Inflammatory macrophage treated with lipopolysaccharide for 4 hours (primary cell): ENCODE data around the gene KSR1.
A peak's percentile ranks its signal among the peaks of the same experiment; 100 is the strongest.

Source experiments
- DNase-seq: peaks from one replicate; pipeline ENCODE4 v3.0.0-alpha.2; 2020

KSR1 gene

GRCh38 chr17:27597783-27598320, 141.6 kb downstream of the KSR1 start:
- no peak for DNase-seq

GRCh38 chr17:27598337-27599050, 142.2 kb downstream of the KSR1 start:
- no peak for DNase-seq

DNA sequence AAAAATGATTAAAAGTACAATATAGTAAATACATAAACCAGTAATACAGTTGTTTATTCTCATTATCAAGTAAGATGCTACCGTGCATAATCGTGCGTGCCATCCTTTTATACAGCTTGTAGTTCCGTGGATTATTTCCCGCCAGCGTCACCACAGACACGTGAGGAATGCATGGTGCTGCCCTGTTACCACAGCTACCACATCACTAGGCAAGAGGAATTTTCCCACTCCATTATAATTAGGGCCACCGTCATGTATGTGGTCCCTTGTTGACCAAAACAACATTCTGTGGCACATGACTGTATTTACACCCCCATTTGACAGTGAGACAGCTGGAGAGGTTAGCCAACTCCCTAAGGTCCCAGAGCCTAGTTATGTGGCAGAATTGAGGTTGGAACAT, 144.2 kb downstream of the KSR1 start:
- DNase-seq: no peak

- peak; percentile 72 for DNase-seq
Measured at GRCh38 chr17:27601069-27601974, 145.1 kb downstream of the KSR1 start.

DNA sequence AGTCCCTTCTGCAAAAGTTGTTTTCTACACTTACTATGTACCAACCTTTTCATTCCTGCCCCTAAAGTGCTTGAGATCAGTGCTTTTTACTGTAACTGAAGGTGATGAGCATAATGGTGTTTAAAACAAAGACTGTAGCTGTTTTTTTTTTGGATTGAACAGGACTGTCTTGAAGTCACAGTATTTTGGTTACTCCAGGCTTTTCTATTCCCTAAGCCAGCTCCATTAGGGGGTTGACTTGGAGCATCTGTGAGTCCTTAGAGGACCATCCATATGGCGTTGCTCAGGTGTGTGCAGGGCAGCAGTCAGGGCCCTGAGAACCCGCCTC, 145.7 kb downstream of the KSR1 start:
- no peak for DNase-seq

DNA sequence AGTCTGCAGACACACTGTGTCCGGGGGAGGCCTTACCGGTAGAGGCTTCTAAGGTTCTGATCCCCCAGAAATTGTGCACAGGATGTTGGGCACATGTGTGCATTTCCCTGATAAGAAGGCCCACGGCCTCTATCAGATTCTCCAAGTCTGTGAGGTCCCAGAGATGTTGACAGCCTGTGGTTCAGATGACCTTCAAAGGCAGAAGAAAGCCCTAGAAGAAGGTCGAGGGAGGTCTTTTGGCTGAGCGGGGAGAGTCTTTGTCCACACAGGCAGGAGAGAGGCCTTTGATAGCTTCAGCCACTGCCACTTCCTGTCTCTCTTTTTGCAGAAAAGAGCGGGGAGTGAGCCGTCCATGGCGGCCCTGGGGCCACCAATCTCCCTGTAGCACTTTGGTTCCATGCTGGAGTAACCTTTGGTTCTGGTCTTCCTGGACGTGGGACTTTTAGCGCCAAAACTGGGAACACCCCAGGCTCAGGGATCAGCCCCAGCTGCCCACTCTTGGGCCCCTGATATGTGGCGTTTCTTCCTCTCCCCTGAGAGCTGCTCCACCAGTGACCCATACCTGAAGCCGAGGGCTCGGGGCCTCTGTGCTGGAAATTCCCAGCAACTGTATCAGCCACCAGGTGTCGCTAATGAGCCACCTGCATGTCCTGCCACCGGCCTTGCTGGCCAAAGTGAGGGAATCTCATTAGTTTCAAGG, 146.6 kb downstream of the KSR1 start:
- peak; percentile 63 for DNase-seq

DNA sequence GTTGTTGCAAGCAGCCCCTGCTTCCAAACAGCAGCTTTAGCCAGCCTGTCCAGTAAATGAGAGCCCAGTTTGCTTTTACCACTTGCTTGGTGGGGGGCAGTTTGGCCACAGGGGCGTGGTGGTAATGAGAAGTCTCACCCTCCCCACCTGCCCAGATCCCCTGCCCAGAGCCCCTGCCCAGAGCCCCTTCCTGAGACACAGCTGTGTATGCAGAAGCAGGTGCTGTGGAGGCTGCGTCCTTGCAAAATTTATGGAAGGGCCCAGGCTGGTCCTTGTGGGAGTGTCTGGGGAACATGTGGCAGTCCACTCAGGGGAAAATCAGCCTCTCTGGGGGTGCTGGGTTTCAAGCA, 147.1 kb downstream of the KSR1 start:
- DNase-seq: no peak

DNA sequence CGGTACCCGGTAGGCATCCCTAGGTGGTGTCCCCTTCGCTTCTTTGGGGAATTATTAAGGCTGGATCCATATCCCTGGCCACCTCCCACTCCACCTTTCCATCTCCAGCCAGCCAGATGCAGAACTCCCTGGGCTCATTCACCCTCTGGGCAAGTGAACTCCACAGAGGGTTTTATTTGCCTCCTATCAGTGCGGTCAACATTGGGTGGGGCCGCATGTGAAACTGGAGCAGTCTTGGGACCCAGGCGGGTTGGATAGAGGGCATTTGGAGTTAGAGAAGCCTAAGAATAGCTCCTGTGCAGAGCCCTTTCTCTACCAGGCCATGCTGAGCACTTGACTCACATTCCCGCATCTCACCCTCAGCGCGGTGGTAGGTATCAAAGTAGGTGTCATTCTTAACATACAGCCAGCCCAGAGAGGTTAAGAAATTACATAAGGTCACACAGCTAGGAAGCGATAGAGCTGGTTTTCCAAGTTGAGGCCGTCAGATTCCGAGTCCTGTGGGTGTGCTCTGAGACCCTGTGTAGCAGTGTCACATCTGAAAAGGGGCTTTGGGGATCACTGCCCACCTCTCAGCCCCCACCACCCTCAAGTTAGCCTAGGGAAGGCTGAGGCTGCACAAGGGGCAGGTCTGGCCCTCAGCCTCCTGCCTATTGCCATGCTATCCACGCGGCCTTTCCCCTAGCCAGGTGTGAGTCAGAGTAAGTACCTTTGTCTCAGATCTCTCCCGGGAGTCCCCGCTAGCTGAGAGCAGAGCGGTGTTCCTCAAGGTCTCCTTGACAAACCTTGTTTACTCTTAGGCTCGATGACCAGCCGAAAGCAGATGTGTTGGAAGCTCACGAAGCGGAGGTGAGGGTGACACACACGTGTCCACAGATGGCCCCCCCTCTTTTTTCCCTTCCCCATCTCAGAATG, 147.9 kb downstream of the KSR1 start:
- DNase-seq: no peak

- no peak for DNase-seq
Measured at GRCh38 chr17:27605409-27605808, 149.2 kb downstream of the KSR1 start.

DNA sequence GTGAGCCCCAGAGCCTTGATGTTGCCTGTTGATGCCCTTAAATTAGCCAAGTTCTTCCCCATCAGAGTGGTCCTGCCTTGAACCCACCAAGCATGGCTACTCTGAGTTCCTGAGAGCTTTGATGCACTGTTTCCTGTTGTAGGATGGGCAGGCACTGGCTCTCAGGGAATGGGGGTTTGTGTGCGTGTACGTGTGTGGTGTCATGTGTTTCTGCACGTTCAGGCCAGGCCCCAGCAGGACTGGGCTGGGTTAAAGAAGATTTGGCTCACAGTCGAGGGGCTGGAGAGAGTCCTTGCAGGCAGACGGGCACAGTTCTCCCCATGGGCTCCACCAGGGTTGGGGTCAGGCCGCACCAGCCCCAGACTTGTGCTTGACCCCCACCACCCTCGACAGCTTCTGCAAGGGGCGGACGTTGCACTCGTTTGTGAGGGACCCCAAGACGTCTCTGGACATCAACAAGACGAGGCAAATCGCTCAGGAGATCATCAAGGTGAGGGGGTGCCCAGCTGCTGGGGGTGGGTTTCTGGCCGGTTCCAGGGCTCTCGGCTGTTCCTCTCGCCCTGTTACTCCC, 151.4 kb downstream of the KSR1 start:
- DNase-seq: no peak

DNA sequence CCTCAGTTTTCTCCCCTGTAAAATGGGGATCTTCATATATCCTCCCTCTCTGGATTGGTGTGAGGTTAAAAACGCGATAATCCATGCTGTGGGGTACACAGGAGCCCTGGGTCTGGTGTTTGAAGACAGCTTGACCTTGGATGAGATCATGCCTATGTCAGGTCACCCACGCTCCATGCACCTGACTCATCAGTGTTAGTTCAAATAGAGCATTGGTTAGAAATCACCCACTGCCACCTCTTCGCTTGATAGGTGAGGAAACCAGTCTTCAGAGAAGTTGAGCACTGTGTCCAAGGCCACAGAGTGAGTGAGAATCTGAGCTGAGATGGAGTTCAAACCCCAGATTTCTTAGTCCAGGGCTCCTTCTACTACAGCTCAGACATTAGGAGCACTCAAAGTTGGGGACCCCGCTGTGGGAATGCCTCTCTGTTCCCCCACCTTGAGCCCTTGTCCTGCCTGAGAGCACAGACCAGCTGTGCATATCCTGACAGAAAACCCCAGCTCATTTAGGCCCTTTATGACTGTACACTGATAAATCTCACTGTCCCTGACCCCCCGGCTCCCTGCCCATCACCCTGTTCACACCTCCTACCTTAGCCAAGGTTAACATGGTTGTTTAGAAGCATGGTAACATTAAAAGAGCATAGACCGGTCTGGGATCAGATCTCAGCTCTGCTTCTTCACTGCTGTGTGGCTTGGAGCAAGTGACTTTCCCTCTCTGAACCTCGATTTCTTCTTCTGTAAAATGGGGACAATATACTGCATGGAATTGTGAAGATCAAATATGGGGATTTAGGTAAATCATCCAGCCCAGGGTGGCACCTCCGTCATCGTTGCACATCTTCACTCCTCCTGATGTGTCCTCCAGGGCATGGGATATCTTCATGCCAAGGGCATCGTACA, 152.3 kb downstream of the KSR1 start:
- DNase-seq: no peak

- peak; percentile 54 for DNase-seq
Measured at GRCh38 chr17:27609611-27610303, 153.5 kb downstream of the KSR1 start.

GRCh38 chr17:27610304-27610677, 154.0 kb downstream of the KSR1 start:
- DNase-seq: no peak

- peak; percentile 53 for DNase-seq
Measured at GRCh38 chr17:27612160-27612770, 156.0 kb downstream of the KSR1 start.

DNA sequence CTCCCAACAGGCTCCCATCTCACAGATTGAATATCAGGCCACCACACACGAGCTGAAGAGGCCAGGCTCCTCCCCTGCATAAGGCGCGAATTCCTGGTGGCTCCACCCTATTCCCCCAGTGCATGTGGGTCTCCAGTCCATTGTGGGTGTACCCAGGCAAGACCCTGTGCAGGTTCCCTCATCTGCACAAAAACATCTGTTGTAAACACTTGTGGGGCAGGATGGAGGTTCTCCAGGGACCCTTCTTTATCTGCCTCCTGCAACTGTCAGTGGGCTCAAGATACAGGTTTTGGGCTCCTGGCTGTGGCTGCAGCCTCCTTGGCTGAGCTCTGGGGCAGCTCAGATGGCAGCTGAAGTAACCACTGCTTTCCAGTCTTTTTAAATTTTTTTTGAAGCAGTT, 157.2 kb downstream of the KSR1 start:
- no peak for DNase-seq

- DNase-seq: no peak
Measured at GRCh38 chr17:27615121-27615520, 158.9 kb downstream of the KSR1 start.

- no peak for DNase-seq
Measured at GRCh38 chr17:27616414-27616813, 160.2 kb downstream of the KSR1 start.

DNA sequence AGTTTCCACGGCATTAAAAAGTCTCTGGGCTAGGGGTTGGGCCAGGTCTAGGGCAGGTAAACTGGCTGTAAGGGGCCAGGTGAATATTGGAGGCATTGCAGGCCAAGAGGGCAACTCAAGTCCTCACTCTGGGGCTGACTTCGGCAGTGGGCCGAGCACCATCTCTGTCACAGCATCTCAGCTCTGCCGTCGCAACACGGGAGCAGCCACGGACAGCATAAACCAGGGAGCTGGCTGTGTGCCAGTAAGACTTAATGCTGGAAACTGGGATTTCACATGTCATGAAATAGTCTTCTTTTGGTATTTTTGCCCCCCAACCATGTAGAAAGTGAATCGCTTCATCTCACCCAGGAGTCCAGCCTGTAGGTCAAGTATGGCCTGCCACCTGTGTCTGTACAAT, 162.2 kb downstream of the KSR1 start:
- DNase-seq: no peak

DNA sequence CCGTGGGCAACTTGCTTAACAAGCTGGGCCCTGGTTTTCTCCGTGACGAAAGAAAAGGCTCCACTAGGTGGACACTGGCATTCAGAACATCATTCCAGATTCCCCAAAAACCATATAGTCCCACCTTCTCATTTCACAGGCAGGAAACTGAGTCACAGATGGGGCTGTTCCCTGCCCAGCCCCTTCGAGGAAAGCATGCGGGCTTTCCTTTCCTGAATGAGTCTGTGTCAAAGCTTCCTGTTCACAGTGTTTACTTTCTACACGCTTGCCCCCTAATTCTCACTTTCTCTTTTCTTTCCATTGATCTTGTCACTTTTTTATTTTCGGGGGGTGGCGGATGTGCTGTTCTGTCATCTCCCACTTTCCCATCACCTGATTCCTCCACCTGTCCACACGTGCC, 164.5 kb downstream of the KSR1 start:
- no peak for DNase-seq

GRCh38 chr17:27621536-27621935, 165.3 kb downstream of the KSR1 start:
- DNase-seq: no peak
